HK-2 (cell line): ENCODE data around the gene FERMT1.

ENCODE experiments used
- DNase-seq: peaks from one replicate; pipeline ENCODE4 v3.0.0-alpha.2; 2018; ENCODE audit not compliant: unreplicated experiment

The FERMT1 gene, protein sequence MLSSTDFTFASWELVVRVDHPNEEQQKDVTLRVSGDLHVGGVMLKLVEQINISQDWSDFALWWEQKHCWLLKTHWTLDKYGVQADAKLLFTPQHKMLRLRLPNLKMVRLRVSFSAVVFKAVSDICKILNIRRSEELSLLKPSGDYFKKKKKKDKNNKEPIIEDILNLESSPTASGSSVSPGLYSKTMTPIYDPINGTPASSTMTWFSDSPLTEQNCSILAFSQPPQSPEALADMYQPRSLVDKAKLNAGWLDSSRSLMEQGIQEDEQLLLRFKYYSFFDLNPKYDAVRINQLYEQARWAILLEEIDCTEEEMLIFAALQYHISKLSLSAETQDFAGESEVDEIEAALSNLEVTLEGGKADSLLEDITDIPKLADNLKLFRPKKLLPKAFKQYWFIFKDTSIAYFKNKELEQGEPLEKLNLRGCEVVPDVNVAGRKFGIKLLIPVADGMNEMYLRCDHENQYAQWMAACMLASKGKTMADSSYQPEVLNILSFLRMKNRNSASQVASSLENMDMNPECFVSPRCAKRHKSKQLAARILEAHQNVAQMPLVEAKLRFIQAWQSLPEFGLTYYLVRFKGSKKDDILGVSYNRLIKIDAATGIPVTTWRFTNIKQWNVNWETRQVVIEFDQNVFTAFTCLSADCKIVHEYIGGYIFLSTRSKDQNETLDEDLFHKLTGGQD

DNA sequence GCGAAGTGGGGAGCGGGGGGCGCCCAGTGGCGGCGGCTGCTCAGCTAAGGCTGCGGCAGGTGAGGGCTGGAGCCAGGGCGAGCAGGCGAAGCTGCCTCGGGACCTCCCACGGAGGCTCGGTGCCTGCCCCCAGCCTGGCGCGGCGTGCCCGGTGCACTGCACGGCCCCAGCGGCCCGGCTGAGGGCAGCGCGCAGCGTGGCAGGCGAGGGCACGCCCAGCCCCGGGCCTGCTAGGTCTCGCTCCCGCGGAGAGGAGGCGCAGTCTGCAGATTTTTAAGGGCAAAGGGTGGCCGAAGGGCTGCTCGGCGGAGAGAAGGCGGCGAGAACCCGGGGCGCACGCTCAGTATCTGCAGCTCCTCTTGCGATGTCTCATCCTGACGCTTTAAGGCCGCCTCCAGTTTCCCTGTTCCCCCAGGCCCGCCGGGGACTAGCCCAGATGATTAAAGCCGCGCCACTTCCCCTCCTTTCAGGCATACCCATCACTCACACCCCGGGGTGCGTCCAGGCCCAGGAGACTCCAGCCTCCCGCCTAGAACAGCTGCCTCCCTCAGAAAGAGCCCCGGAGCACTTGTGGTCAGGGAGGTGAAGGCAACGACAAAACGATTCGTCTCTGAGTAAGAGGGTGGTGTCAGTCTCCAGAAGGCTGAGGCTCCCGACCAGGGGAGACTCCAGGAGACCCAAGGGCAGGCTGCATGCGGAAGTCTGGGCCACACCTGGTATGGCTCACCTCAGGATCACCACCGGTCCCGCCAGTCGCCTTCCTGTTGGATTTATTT is at the start of gene FERMT1:
FERMT1 (minus strand) TSS at position 158 of the 776 bp plus-strand sequence. CDS start 3,476 bp downstream, outside the sequence.
- peak; percentile 93 for DNase-seq

DNA sequence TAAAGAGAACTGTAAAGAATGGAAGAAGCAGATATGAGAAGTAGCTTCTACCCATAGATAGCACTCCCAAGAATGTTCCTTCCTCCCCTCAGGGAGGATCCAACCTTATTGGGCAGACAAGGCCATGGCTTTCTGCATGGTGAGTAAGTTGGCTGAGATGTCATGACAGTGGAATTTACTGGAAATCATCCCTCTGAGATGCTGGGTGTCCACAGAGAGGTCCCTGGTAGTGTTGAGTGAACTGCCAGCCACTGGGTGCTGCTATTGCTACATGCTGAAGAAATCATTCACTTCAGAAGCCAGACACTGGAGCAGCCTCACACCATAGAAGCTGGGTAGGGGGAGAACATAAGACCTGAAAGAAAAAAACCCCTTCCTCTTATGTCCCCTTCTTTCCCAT is 46.4 kb upstream of the FERMT1 start:
- peak; percentile 2 for DNase-seq

DNA sequence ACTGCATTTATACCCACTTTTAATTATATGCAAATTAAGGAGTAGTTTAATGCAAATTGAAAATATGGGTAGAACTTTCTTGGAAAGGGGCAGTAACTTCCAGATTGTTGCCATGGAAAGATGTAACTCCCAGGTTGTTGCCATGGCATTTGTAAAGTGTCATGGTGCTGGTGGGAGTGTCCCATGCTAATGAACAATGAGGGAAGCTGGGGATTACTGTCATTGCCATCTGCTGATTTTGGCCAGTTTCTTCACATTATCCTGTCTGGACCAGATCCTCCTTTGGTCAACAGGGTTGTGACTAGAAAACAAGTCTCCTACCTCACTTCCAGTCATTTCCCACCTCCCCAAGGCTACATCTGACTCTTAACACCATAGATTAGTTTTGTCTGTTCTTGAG is 45.4 kb upstream of the FERMT1 start:
- DNase-seq = no peak

DNA sequence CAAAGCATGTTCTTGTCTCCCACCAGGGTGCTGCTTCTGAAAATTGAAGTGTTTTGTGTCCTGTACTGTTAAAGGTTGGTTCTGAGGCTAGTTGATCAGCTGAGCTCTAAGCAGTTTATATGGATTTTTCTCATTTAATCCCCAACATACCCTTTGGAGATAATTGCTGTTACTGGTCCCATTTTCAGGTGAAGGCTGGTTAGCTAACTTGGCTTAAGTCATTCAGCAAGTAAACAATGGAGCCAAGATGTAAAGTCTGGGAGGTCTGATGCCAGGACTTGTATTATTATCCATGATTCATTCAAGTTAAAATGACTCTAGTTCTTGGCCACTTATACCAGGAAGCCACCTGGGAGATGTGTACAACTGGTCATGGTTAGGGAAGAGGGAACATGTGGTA is 42.5 kb upstream of the FERMT1 start:
- no peak for DNase-seq

DNA sequence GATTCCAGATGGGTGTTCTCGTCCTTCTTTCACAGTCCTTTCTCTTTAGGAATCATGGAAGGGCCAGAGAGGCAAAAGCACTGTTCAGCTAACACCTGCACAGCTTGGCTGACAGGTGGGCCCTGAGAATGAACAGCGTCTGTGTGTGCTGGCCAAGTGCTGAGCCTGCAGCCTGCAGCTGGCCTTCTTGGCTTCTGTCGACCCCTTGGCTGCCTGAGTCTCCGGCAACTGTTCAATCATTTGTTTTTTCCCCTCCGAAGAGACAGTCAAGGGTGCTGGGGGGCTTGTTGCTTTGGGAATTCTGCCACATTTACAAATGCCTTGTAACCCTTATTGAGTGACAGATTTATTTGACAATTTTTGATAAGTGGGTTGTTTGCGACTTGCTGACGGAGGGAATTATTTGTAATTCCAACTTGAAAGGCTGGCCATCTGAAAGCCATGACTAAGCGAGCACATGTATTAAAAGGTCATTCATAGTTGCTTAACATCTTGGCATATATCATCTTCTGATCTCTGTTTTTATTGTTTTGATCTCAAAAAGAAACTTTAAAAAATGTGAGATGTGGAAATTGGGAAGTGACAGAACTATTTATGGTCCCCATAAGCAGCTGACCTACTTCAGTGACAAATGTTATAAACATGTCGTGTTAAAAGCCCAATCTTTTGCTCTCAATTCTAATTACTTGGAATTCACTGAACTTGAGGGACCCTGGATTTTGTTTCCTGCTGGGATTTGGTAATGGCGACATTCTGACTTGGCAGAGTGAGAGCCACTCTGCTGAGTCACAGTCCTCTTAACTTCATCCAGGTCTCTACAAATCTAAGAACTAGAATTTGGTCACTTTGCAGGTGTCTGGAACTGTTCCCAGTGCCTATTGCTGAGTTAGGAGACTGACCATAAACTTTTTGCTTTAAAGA is 41.9 kb upstream of the FERMT1 start:
- DNase-seq = no peak

DNA sequence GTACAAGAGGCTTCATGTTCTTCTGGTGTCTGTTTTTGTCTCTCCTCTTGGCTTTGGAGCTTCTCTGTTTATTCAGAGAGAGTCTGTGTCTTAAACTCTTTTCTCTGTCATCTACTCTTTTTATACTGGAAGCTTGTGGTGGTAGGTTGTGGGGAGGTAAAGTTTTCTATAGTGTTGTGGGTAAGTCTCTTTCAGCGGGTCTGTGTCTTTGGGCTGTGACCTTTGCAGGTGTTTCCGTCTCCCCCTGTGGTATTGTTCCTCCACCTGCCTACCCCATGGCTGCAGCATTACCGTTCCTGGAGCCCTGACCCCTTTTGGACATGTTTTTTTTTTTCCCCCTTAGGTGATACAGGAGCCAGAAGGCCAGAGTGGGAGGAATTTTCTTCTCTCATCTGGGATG is 37.9 kb upstream of the FERMT1 start:
- DNase-seq = no peak

DNA sequence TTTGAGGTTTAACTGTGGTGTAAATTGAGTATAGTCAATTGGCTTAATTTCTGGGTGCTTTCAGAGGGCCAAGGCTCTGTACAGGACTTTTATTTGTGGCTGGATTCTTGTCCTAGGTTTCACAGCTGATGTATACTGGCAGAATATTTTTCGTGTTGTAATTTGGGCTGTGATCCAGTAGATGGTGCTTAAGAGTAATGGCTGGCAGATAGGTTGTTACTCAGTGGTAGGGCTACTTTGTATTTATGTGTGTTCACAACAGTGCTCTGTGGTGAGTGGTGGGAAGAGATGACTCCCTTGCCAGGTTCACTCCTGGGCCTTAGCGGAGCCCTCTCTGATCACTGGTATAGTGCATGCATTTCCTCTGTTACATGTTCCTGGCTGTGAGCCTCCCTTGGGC is 34.5 kb upstream of the FERMT1 start:
- no peak for DNase-seq

DNA sequence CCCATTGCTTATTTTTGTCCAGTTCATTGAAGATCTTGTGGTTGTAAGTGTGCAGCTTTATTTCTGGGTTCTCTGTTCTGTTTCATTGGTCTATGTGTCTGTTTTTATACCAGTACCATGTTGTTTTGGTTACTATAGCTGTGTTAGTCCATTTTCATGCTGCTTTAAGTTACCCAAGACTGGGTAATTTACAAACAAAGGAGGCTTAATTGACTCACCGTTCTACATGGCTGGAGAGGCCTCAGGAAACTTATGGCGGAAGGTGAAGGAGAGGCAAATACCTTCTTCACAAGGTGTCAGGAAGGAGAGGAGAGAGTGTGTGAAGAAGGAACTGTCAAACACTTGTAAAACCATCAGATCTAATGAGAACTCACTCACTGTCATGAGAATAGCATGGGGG is 29.9 kb upstream of the FERMT1 start:
- no peak for DNase-seq

DNA sequence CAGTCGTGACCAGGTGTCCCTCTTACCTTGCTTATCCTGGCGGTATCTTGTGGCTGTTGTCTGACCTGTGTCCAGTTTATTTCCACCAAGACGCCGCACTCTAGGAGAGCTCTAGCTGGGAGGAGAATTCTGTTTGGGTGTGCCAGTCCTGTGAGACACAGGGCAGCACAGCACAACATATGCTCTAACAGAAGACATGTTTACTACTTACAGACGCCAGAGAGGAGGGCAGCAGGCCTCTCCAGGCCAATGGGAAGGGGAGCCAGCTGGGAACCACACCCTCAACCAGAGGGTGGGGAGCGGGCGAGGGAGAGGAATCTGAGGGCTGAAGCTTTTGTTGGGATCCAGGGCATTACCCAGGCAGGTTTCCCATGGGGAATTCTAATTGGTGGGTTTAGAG is 25.2 kb upstream of the FERMT1 start:
- DNase-seq = no peak

DNA sequence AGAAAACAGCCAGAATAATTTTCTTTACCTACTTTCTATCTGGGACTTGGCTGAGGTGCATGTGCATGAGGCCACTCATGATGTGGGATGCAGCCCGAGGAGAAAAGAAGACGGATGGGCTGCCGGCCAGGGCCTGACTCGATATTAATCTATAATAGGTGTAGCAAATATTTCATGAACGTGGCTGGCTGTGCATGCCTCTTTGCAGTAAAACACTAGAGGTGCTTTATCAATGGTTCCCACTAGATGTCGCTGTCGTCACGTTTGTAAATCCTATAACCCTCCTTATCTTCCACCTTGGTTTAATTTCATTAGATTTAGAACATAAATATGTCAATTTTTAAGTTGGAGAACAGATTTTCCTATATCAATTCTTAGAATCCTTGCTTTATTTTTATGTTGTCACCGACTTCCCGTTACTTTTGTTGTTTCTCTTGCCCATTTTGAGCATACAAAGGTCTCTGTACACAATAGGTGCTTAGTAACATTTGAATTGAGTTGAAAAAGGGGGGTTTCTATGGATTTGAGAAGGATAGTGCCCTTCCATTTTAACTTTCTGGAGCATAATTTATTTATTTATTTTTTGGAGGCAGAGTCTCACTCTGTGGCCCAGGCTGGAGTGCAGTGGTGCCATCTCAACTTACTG is 19.6 kb upstream of the FERMT1 start:
- peak; percentile 46 for DNase-seq

DNA sequence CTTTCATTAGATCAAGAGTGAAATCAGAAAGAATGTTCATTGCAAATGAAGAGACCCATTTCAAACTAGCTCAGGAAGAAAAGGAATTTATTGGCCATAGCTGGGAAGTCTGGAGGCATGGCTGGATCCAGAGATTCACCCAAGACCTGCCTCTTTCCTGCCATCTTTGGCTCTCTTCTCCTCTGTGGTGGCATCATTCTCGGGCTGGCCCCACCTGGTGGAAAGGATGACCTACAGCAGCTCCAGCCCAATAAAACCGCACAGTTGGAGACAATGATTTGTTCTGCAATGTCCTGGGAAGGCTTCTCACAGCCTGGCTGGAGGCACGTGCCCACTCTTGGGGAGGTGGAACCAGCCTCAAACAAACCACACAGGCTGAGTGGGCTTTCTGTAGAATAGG is 18.1 kb upstream of the FERMT1 start:
- peak; percentile 41 for DNase-seq

DNA sequence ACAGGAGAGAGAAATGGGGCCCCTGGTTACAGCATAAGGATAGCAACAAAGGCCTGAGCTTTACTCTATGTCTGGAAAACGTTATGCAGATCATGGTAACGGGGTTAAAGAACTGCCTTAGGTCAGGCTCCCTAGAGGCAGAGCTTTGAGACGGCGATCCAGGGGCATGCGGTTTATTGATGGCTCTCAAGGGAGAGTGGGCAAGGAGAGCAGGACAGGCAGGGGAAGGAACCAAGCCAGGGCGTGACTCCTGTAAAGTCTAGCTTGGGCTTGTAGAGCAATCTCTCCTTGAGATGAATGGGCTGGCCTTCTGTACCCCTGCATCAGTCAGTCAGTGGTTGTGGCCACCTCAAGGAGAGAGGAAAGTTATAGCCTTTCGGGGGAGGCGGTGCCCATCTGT is 12.5 kb upstream of the FERMT1 start:
- no peak for DNase-seq

DNA sequence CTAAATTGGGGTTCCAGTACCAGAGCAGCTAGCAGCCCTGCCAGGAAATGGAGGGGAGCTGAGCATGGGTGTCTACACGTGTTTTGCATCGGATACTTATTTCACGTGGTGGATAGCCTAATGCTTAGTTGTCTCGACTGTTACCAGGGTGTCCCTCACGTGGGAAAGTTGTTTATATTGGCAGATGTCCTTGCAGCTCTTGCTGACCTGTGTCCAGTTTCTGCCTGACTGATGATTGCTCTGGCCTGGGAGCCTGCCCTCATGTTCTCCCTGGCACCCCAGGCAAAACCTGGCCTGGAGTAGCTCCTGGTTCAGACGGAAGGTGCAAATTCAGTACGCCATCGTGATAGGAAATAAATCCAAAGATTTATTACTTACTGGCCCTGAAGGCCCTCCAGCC is 11.8 kb upstream of the FERMT1 start:
- DNase-seq = no peak

DNA sequence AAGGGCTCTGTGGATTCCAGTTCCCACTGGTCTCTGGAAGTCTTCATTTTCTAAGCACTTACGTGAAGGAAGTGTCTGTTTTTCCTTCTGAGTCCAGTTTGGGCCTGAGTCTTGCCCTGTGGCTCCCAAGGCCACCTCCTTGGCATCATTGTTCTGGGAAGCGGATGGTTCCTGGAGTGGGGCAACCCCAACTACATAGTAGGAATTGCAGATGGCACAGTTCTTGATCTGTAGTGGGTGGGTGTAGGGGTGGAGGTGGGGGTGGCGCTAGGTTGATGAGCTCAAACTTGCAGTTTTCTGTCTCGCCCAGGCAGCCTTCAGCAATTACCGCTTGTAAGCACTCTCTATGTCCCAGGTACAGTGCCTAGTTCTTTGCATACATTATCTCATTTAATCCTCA is 7.2 kb upstream of the FERMT1 start:
- no peak for DNase-seq

DNA sequence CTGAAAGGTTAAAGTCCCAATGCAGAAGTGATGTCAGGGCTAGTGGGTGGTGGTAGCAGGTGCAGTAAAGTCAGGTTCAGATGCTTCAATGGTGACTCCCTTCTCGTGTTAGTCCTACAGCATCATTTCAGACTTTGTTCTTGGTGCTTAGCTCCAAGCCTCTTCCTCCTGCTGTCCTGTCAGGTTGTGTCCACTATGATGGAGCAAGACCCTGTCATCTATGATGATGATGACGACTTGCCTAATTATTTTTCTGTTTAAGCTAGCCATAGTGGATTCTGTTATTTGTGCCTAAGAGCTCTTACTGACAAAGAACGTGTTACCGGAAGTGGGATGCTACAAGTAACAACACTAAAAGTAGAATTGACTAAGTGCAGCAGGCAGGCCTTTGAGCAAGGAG is 5.0 kb upstream of the FERMT1 start:
- DNase-seq = no peak

DNA sequence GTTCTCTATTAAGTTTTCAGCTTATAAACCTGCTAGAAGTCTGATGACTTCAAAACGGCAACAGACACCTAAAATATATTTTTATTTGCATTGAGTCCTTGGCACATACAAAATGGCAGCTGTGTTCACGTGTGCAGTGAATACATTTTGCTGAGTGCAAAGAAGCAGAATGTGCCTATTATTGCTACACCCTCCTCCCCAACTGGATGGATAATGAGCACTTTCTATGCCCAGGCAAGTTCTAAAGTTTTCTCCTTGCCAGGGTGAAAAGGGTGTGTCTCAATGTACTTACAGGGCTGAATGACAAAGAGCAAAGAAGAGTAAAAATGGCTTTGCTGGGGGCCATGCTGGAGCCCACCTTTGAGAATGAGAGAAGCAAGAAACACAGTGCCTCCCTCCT is 4.0 kb upstream of the FERMT1 start:
- no peak for DNase-seq

DNA sequence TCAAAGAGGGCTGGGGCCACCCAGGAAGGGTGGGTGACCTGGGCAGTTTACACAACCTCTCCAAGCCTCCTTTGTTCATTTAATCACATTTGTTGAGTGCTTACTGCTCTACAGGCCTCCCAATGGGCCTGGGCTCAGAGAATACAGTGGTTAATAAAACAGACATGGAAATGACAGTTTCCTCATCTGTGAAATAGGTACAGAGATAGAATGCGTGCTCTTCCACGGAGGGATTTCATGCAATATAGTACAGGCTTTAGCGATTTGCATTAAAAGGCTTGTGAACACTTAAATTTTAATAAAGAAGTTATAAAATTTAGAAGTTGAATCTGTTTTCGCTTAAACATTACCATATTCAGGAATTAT is 802 bp upstream of the FERMT1 start:
- no peak for DNase-seq

DNA sequence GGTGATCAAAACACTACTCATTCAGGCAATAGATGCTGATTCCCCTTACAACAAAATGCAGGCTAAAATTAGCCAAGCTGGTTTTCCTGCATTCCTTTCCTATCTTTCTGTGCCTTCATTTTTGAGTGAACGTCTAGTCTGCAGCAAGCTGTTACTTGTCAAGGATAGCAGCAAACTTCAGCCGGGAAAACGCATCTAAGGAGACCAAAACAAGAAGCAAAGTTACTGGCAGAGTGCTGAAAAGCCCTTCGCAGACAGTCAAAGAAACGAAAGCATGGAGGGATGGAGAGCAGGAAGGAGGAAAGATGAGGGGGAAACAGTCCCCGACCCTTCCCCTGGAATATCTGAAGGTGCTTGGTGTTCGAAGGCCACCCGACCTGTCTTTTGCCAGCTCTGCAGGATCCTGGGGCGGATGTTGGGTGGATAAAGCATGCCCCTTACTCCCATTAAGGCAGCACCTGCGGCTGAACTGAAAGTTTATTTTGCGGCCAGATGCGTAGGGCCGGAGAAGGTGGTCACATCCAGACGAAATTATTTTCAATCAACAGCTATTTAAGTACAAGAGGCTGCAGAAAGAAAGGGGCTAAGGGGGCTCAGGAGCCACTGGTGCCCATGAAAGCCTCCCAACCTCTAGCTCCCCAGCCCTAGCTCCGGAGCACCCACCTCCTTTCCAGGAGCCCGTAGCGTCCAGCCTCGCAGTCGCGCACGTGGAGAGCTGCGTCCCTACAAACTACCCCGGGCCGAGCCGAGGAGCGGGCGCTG is 538 bp downstream of the FERMT1 start:
- DNase-seq = peak; percentile 29

DNA sequence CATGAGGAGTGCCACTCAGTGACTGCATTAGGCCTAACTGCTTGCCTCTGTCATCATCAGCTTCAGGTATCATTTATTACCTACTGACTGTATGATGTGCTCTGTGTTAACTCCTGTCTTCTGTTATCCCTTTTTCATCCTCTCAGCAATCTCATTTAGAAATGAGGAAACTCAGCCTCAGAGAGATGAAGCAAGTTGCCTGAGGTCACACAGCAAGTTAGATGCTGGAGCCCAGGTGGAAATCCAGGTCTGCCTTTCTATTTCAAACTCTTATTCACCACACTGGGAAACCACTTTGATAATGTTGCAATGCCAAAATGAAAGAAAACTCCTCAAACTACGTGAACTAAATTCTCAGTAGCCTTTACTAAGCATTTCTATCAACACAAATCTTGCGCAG is 1.3 kb downstream of the FERMT1 start:
- DNase-seq = no peak

DNA sequence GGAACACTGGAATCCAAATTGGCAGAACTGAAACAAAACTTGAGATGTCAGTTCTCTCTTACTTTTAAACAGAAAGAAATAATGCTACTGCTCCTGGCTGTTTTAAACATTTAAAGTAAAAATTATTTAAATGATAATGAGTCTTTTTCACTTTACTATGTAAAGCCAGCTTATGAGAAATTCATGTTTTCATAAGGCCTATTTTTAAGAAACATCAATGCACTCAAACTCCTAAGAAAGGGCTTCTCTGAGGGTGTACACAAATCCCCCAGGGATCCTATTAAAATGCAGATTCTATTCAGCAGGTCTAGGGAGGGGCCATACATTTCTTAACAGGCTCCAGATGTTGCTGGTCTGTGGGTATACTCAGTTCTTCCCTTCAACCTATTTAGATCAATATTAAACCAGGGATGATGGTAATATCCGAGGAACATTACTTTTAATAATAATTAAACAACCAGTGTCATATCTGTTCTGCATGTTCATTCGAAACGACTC is 2.3 kb downstream of the FERMT1 start:
- DNase-seq = no peak
